Thyroid gland (tissue), 4 donors: ENCODE measurements around the gene TBC1D22A. TPM values are rescaled to one million over a fixed set of nuclear protein-coding genes. Genes with fewer than 3 reads are reported as not detected.

Experiments
- DNase-seq, 2 donors: peaks; one replicate each; pipeline ENCODE4 v3.0.0-alpha.2; 2019
- H3K27ac ChIP-seq, 3 donors: fragments of 200-600 bp; sonication (generic); 1 replicate in 2 of 3; 2 replicates in 1 of 3; pipeline ENCODE4 v1.5.1; 2016 to 2019; ENCODE audit warnings: mild to moderate bottlenecking in 1 of 3, moderate library complexity in 1 of 3
- H3K27me3 ChIP-seq: fragments of 200-600 bp; sonication (generic); one replicate; pipeline ENCODE4 v1.5.1; 2019
- H3K36me3 ChIP-seq, 2 donors: fragments of 200-600 bp; sonication (generic); one replicate each; pipeline ENCODE4 v1.5.1; 2016 to 2019
- H3K4me1 ChIP-seq, 2 donors: fragments of 200-600 bp; sonication (generic); one replicate each; pipeline ENCODE4 v1.5.1; 2017 to 2019
- H3K4me3 ChIP-seq, 3 donors: fragments of 200-600 bp; sonication (generic); replicated peaks in 1 of 3; 1 replicate in 2 of 3; 2 replicates in 1 of 3; pipeline ENCODE4 v1.5.1; 2016; ENCODE audit warnings: mild to moderate bottlenecking in 1 of 3
- H3K9me3 ChIP-seq: fragments of 200-600 bp; sonication (generic); one replicate; pipeline ENCODE4 v1.5.1; 2017
- POLR2A ChIP-seq, 2 donors: fragments of 450-650 bp; IDR thresholded peaks; one replicate each; pipeline ENCODE4 v1.6.1; 2017; ENCODE audit warnings: antibody characterized with exemption in 2 of 2, mild to moderate bottlenecking in 2 of 2, moderate library complexity in 1 of 2
- WGBS, 2 donors: methylation state at CpG; one replicate each; pipeline ENCODE4 v1.1.5; 2017; 5-methylcytosine and 5-hydroxymethylcytosine counted together
- intact Hi-C: fragments of 100-400 bp; cut with DNase I; formaldehyde crosslinking; loops from one replicate; pipeline ENCODE4 v1.15.1; 2023
- total RNA-seq, 4 donors: library from RNA; depleted of rRNA; stranded (reverse); fragments of >200 nt; gene quantifications; one replicate each; pipeline ENCODE4 v1.2.3, GENCODE V29; 2016
- TF ChIP-seq, protein P1 (sequence below), 6 experiments: fragments of 200-600 bp in 3 of 6; fragments of 450-650 bp in 3 of 6; sonication (generic) in 3 of 6; IDR thresholded peaks; one replicate each; pipeline ENCODE4 v1.5.1; 2016 to 2019; ENCODE audit warnings: antibody characterized with exemption in 6 of 6, mild to moderate bottlenecking in 2 of 6, inconsistent platforms in 1 of 6, moderate library complexity in 1 of 6

The TBC1D22A gene
- total RNA-seq, 4 donors from 2014 or later, result 26.7 to 34.6 (median 33.2) TPM

DNA sequence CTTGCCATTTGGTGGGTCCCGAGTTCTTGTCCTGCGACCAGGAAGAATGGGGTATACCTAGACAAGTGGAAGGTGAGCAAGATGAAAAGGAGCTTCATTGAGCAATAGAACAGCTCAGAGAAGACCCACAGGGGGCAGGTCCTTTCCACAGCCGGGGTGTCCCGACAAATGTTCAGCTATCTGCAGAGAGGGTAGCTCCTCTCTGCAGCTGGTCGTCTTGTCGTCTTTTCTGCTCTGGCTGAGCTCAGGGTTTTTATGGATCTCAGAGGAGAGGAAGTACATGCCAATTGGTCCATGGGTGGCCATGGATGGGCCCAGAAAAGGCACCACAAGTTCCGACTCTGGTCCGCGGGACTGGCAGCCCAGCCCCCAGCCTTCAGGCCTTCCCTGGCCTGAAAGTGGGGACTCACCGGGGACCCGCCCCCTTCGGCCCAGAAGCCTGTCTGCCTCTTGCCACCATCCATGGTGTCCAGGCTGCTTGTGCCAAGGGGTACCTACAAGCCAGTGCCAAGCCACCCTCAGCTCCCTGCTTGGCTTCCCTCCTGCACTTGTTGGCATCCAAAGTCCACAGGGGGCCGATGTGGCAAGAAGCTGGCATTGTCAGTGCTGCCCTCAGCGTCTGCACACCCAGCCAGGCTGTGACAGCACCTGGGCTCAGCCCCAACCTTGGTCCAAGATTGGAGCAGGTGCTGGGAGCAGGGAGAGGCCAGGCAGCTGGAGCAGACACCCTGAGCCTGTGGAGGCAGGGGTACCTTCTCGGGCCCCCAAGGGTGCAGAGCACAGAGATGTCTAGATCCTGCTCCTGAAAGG, 438.9 kb downstream of the TBC1D22A start:
- H3K4me1 ChIP-seq, result no peaks in the 10 kb centered on the region
- no peak overlapping the region for H3K4me3 ChIP-seq
- H3K27ac ChIP-seq, result no peak overlapping the region
- no peaks in the 10 kb centered on the region for H3K36me3 ChIP-seq
- 91 to 95% methylated on average over 12 to 13 of the region's 15 CpGs for WGBS, 2 donors
- TF ChIP-seq, protein P1, sequence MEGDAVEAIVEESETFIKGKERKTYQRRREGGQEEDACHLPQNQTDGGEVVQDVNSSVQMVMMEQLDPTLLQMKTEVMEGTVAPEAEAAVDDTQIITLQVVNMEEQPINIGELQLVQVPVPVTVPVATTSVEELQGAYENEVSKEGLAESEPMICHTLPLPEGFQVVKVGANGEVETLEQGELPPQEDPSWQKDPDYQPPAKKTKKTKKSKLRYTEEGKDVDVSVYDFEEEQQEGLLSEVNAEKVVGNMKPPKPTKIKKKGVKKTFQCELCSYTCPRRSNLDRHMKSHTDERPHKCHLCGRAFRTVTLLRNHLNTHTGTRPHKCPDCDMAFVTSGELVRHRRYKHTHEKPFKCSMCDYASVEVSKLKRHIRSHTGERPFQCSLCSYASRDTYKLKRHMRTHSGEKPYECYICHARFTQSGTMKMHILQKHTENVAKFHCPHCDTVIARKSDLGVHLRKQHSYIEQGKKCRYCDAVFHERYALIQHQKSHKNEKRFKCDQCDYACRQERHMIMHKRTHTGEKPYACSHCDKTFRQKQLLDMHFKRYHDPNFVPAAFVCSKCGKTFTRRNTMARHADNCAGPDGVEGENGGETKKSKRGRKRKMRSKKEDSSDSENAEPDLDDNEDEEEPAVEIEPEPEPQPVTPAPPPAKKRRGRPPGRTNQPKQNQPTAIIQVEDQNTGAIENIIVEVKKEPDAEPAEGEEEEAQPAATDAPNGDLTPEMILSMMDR (IDR thresholded peaks at IDR 0.05), result no peak
- no peak for TF ChIP-seq POLR2A (IDR thresholded peaks at IDR 0.05)
- intact Hi-C loops, result no loop called here
- no peaks in the 10 kb centered on the region for H3K9me3 ChIP-seq
- no peak for DNase-seq
- H3K27me3 ChIP-seq, result no peaks in the 10 kb centered on the region

DNA sequence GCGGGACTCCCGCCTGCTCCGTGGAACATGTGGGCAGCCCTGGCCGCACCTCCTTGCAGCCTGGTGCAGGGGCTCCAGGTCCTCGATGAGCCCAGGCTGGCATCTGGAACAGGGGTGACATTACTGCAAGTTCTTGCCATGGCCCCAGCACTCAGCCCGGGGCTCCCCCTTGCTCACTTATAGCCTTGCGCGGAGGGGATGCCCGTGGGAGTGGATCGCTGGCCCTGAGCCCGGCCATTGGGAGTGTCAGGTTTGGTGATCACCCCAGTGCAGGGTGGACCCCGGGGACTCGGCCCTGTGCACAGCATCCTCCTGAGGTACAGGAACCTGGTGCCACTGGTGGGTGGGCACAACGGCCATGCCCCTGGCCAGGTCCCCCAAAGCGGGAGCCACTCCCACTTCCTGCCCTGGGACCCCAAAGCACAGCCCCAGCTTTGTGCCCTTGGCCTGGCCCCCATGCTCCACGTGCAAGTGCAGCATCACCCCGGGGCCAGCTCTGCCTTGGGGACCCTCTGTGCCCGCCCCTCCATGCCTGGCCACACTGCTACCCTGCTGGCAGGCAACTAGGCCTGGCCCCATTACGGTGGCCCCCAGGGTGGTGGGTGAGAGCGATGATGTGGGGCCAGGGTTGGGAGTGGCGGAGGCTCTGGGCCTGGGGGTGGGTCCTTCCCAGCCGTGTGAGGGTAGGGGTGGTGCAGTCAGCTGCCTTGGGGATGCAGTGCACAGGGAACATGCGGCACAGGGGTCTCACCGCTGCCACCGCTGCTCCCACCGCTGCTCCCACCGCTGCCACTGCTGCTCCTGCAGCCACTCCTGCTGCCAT, 439.8 kb downstream of the TBC1D22A start:
- no peaks in the 10 kb centered on the region for H3K36me3 ChIP-seq
- H3K9me3 ChIP-seq, result no peaks in the 10 kb centered on the region
- H3K27me3 ChIP-seq, result no peaks in the 10 kb centered on the region
- no peak for DNase-seq
- WGBS, 2 donors, result 90 to 97% methylated on average over 10 to 20 of the region's 27 CpGs
- no peak overlapping the region for H3K4me3 ChIP-seq
- intact Hi-C loops, result no loop called here
- H3K4me1 ChIP-seq, result no peaks in the 10 kb centered on the region
- TF ChIP-seq POLR2A (IDR thresholded peaks at IDR 0.05), result no peak
- TF ChIP-seq, protein P1 (IDR thresholded peaks at IDR 0.05), result no peak
- H3K27ac ChIP-seq, result no peak overlapping the region

DNA sequence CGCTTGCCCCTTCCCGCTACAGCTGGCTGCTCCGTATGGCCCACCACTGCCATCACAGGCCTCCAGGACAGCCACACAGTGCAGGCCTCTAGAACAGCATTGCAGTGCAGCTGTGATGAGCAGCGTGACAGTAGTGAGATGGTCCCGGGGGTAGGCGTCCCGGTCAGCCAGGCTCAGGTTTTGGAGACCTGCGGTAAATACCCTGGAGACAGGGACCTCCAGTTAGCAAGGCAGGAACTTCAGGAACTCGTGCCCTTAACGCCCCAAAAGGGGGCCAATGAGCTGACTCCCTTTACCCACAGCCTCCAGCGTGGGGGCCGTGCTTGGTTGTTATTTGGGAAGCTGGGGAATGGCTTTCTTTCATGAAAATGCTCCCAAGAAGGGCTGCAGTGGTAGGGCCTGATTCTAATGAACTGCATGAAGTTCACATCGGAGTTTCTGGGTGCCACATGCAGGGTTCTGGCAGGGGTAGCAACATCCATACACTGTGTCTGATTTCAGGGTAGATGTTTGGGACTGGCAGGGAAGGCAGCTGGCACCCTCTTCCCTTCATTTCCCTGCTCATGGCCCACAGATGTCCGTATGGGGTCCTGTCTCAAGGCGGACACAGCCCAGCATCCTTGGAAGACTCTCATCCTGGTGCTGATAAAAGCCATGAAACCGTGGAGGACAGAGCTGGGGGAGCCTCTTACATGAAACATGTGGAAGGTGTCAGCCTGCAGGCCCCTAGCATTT, 440.5 kb downstream of the TBC1D22A start:
- no peaks in the 10 kb centered on the region for H3K27me3 ChIP-seq
- no peak for DNase-seq
- no peak for TF ChIP-seq POLR2A (IDR thresholded peaks at IDR 0.05)
- TF ChIP-seq, protein P1 (IDR thresholded peaks at IDR 0.05), result no peak
- no peak overlapping the region for H3K4me3 ChIP-seq
- no peaks in the 10 kb centered on the region for H3K4me1 ChIP-seq
- no peaks in the 10 kb centered on the region for H3K36me3 ChIP-seq
- H3K9me3 ChIP-seq, result no peaks in the 10 kb centered on the region
- 85 to 93% methylated on average over 8 to 10 of the region's 16 CpGs for WGBS, 2 donors
- H3K27ac ChIP-seq, result no peak overlapping the region
- intact Hi-C loops, result no loop called here

DNA sequence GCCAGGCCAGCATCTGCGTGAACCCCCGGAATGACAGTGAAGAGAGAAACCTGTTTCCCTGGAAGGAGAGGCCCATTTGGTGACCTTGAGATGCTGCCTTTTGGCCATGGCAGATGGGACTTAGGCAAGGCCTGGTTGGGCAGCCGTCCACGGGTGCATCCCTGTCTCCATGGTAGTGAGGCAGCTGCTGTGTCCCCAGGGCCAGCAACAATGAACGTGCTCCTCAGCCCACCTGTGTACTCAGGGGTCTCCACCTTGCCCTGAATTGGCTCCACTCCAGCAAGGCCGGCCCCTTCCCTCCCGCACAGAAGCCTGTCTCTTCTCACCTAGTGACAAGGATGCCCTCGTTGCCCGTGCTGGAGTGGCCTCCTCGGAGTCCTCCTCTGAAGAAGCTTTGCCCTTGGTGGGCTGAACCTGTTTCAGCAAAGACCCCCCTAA, 441.1 kb downstream of the TBC1D22A start:
- intact Hi-C loops, result no loop called here
- Histone ChIP-seq H3K36me3 (no peaks in the 10 kb centered on the region), H3K27ac (no peak overlapping the region), H3K9me3 (no peaks in the 10 kb centered on the region), H3K27me3 (no peaks in the 10 kb centered on the region), H3K4me3 (no peak overlapping the region), H3K4me1 (no peaks in the 10 kb centered on the region)
- 78 to 84% methylated on average over 7 to 10 of the region's 10 CpGs for WGBS, 2 donors
- no peak for DNase-seq
- TF ChIP-seq POLR2A (IDR thresholded peaks at IDR 0.05), result no peak
- TF ChIP-seq, protein P1 (IDR thresholded peaks at IDR 0.05), result no peak
